Lung (tissue), 12 donors: ENCODE measurements around the gene JTB. TPM values are rescaled to one million over a fixed set of nuclear protein-coding genes. Genes with fewer than 3 reads are reported as not detected.
A peak's percentile ranks its signal among the peaks of the same experiment; 100 is the strongest.

ENCODE experiments used
- ATAC-seq: fragments of 200-7000 bp; cut with Tn5 transposase; one replicate; pipeline ENCODE4 v1.9.1; 2020; ENCODE audit warnings: moderate number of reproducible peaks; ENCODE audit not compliant: insufficient read depth, low FRiP score
- DNase-seq, 3 donors: peaks; one replicate each; pipeline ENCODE4 v3.0.0-alpha.2; 2013 to 2017
- H3K27ac ChIP-seq, 2 donors: one replicate each; pipeline ENCODE4 v1.5.1; 2013; ENCODE audit warnings: mild to moderate bottlenecking in 2 of 2, moderate library complexity in 2 of 2, control low read depth in 1 of 2, inconsistent platforms in 1 of 2, low read depth in 1 of 2, low read length in 1 of 2
- H3K27me3 ChIP-seq, 3 donors: one replicate each; pipeline ENCODE4 v1.5.1; 2013; ENCODE audit warnings: low read length in 2 of 3; ENCODE audit not compliant: control insufficient read depth in 3 of 3, insufficient read depth in 3 of 3
- H3K36me3 ChIP-seq, 4 donors: one replicate each; pipeline ENCODE4 v1.5.1; 2013; ENCODE audit warnings: low read length in 4 of 4, mild to moderate bottlenecking in 1 of 4, moderate library complexity in 1 of 4; ENCODE audit not compliant: control insufficient read depth in 4 of 4, insufficient read depth in 4 of 4
- H3K4me1 ChIP-seq, 5 donors: one replicate each; pipeline ENCODE4 v1.5.1; 2013; ENCODE audit warnings: low read length in 5 of 5, mild to moderate bottlenecking in 2 of 5, moderate library complexity in 1 of 5; ENCODE audit not compliant: control insufficient read depth in 5 of 5, insufficient read depth in 5 of 5
- H3K4me3 ChIP-seq: one replicate; pipeline ENCODE4 v1.5.1; 2013; ENCODE audit warnings: mild to moderate bottlenecking, control low read depth, moderate library complexity
- H3K9ac ChIP-seq, 2 donors: one replicate each; pipeline ENCODE4 v1.5.1; 2013; ENCODE audit warnings: low read length in 2 of 2, control low read depth in 1 of 2; ENCODE audit not compliant: insufficient read depth in 1 of 2
- H3K9me3 ChIP-seq, 4 donors: one replicate each; pipeline ENCODE4 v1.5.1; 2013; ENCODE audit warnings: low read length in 3 of 4, mild to moderate bottlenecking in 1 of 4, moderate library complexity in 1 of 4; ENCODE audit not compliant: control insufficient read depth in 4 of 4, insufficient read depth in 3 of 4
- CTCF ChIP-seq: IDR thresholded peaks from 2 replicates; pipeline ENCODE4 v1.5.1; 2012; ENCODE audit warnings: mild to moderate bottlenecking; ENCODE audit errors: control extremely low read depth, extremely low read depth
- WGBS, 2 donors: extraction: QIAGEN DNeasy Blood & Tissue Kit; methylation state at CpG; one replicate each; pipeline ENCODE4 v1.1.7; 2013; 5-methylcytosine and 5-hydroxymethylcytosine counted together
- polyA plus RNA-seq, 2 donors: library from polyadenylated mRNA; stranded (reverse); fragments of 200-250 nt; gene quantifications; one replicate each; pipeline ENCODE4 v1.2.1, GENCODE V29; 2013
- total RNA-seq, 2 donors: library from RNA; depleted of rRNA in 1 of 2; stranded (reverse); fragments of >200 nt in 1 of 2; gene quantifications; one replicate each; pipeline ENCODE4 v1.2.1, GENCODE V29; 2014 to 2021
- donor health status: control.
- donor health status: control.
- donor health status: Bipolar disorder and iron deficiency.
- donor health status: healthy.
- donor health status: DM: yes; HTN: yes; CAD: no.

The JTB gene
- total and polyA plus RNA-seq, 4 donors, result 105 to 230 (median 176) TPM

GRCh38 chr1:153991806-153992205 is 14.3 kb upstream of the JTB start:
- no peaks in the 10 kb centered on the region for H3K27me3 ChIP-seq
- peaks cover 13 to 26% (median 17%) of the 10 kb centered on the region in 4 donors for H3K36me3 ChIP-seq
- DNase-seq (no peak), ATAC-seq (no peak)
- TF ChIP-seq CTCF, result no peak
- H3K4me3 ChIP-seq, result no peak overlapping the region
- H3K9ac ChIP-seq, result peak overlapping the region in 1 of 2 donors; percentile 97
- H3K27ac ChIP-seq, result peak overlapping the region in 1 of 2 donors; percentile 25
- peaks cover 4 to 11% (median 6%) of the 10 kb centered on the region in 5 donors for H3K4me1 ChIP-seq
- WGBS, 2 donors, result 90 to 91% methylated on average over 2 of the region's 2 CpGs
- no peaks in the 10 kb centered on the region for H3K9me3 ChIP-seq

- peaks cover 13 to 26% (median 17%) of the 10 kb centered on the region in 4 donors for H3K36me3 ChIP-seq
- 6 to 14% methylated on average over 9 of the region's 9 CpGs for WGBS, 2 donors
- ATAC-seq (no peak), DNase-seq (no peak)
- peak overlapping the region; percentile 97 for H3K9ac ChIP-seq
- TF ChIP-seq CTCF, result no peak
- H3K9me3 ChIP-seq, result no peaks in the 10 kb centered on the region
- peak overlapping the region; percentile 96 to 99 for H3K27ac ChIP-seq
- H3K4me3 ChIP-seq, result peak overlapping the region; percentile 82
- no peaks in the 10 kb centered on the region for H3K27me3 ChIP-seq
- peaks cover 4 to 15% (median 6%) of the 10 kb centered on the region in 5 donors for H3K4me1 ChIP-seq
Observed at GRCh38 chr1:153991151-153991630, 13.7 kb upstream of the JTB start.

- Histone ChIP-seq H3K4me1 (peaks cover 4 to 16% (median 6%) of the 10 kb centered on the region in 5 donors), H3K27me3 (no peaks in the 10 kb centered on the region), H3K27ac (peak within 1 kb of the TSS; percentile 96 to 99), H3K36me3 (peaks cover 12 to 24% (median 17%) of the 10 kb centered on the region in 4 donors), H3K9ac (peak within 1 kb of the TSS; percentile 97), H3K4me3 (peak within 1 kb of the TSS; percentile 82), H3K9me3 (no peaks in the 10 kb centered on the region)
- ATAC-seq (peak; percentile 73), DNase-seq (peak; percentile 95 to 99 (median 99))
- no peak for TF ChIP-seq CTCF
- WGBS, 2 donors, result 0 to 1% methylated on average over 36 of the region's 36 CpGs
Observed at GRCh38 chr1:153990468-153991150, 13.1 kb upstream of the JTB start, which contains the start of gene RPS27. TSS of gene RPS27 (plus strand) at chr1:153990762. CDS start at chr1:153990797, 35 bp downstream.
